HTR-8/SVneo (cell line): ENCODE measurements around the gene FNDC3B.

Experiments
- DNase-seq: peaks from one replicate; pipeline ENCODE4 v3.0.0; 2011; ENCODE audit warnings: low spot score, mixed read lengths; ENCODE audit not compliant: insufficient read length
- FAIRE-seq: peaks from 2 replicates; lab custom pipeline; 2011; peaks lifted over from hg19 to GRCh38; lab: Jason Lieb, UNC

Gene FNDC3B

GRCh38 chr3:172199850-172200369 lies 160.5 kb downstream of the FNDC3B start:
- FAIRE-seq (no peak), DNase-seq (no peak)

- DNase-seq (no peak), FAIRE-seq (no peak)
Measured at GRCh38 chr3:172201136-172201869, 161.9 kb downstream of the FNDC3B start.

- no peak for FAIRE-seq
Measured at GRCh38 chr3:172201870-172202236, 162.5 kb downstream of the FNDC3B start.

GRCh38 chr3:172202797-172203196 lies 163.4 kb downstream of the FNDC3B start:
- DNase-seq, result no peak
- FAIRE-seq, result no peak

More at GRCh38 chr3:172201870-172202236, 162.5 kb downstream of the FNDC3B start:
- no peak for DNase-seq

- FAIRE-seq, result no peak
- no peak for DNase-seq
Measured at GRCh38 chr3:172203522-172204258, 164.3 kb downstream of the FNDC3B start.

GRCh38 chr3:172204716-172205115 lies 165.3 kb downstream of the FNDC3B start:
- FAIRE-seq, result no peak
- no peak for DNase-seq

- no peak for DNase-seq
- FAIRE-seq, result no peak
Measured at GRCh38 chr3:172208586-172209332, 169.4 kb downstream of the FNDC3B start.

GRCh38 chr3:172209333-172210321 lies 170.2 kb downstream of the FNDC3B start:
- no peak for DNase-seq
- FAIRE-seq, result no peak

- no peak for FAIRE-seq
- no peak for DNase-seq
Measured at GRCh38 chr3:172210355-172210754, 171.0 kb downstream of the FNDC3B start.

- DNase-seq (no peak), FAIRE-seq (no peak)
Measured at GRCh38 chr3:172211123-172211522, 171.7 kb downstream of the FNDC3B start.

- no peak for FAIRE-seq
- DNase-seq, result no peak
Measured at GRCh38 chr3:172213200-172213599, 173.8 kb downstream of the FNDC3B start.

GRCh38 chr3:172213904-172214303 lies 174.5 kb downstream of the FNDC3B start:
- no peak for FAIRE-seq
- DNase-seq, result no peak

- FAIRE-seq (no peak), DNase-seq (no peak)
Measured at GRCh38 chr3:172216267-172216666, 176.9 kb downstream of the FNDC3B start.

- FAIRE-seq (no peak), DNase-seq (no peak)
Measured at GRCh38 chr3:172216911-172217310, 177.5 kb downstream of the FNDC3B start.

- FAIRE-seq, result no peak
- peak; percentile 22 for DNase-seq
Measured at GRCh38 chr3:172217877-172218276, 178.5 kb downstream of the FNDC3B start.

- DNase-seq, result no peak
- no peak for FAIRE-seq
Measured at GRCh38 chr3:172218350-172219323, 179.3 kb downstream of the FNDC3B start.

- no peak for FAIRE-seq
- no peak for DNase-seq
Measured at GRCh38 chr3:172219750-172220149, 180.4 kb downstream of the FNDC3B start.

GRCh38 chr3:172221547-172221946 lies 182.2 kb downstream of the FNDC3B start:
- FAIRE-seq (no peak), DNase-seq (peak; percentile 32)
